ENCODE measurements around the gene EZH2. TPM values are rescaled to one million over a fixed set of nuclear protein-coding genes. Genes with fewer than 3 reads are reported as not detected.

EZH2 gene
- total and polyA plus RNA-seq, 2 donors (not counting 3 experiments of a cell fraction or from before 2014, with no cell fraction given): 16.9 to 33.4 TPM

GRCh38 chr7:148852272-148852671 lies 31.8 kb downstream of the EZH2 start:
- ChIA-PET CTCF (interaction anchor here (0.8 kb wide), 1 partner anchor 8 kb away, joined by 3 read pairs; no protein-coding TSS in a partner anchor), POLR2A (no interaction called here)
- intact Hi-C loops (cut with micrococcal nuclease): no loop called here
- FAIRE-seq (peak; percentile 70), DNase-seq (ENCODE audit: low read depth, low spot score) (peak; percentile 22)
- Histone ChIP-seq H3K9me3 (replicated peaks; ENCODE audit: control insufficient read depth, insufficient read depth, low read length) (no peaks in the 10 kb centered on the region), H3K27ac (ENCODE audit: insufficient read depth, low read depth, low read length) (no peak overlapping the region), H2AFZ (ENCODE audit: low read depth, low read length) (no peak overlapping the region), H3K9ac (replicated peaks; ENCODE audit: extremely low read depth, insufficient read depth, low read length) (no peak overlapping the region), H3K9me1 (replicated peaks; ENCODE audit: control insufficient read depth, extremely low read depth, insufficient read depth, low read length) (no peaks in the 10 kb centered on the region), H3K4me2 (ENCODE audit: insufficient read depth, low read length) (peak overlapping the region; percentile 38), H4K20me1 (replicated peaks; ENCODE audit: control insufficient read depth, extremely low read depth, insufficient read depth, low read length) (peaks cover 3% of the 10 kb centered on the region), H3K79me2 (ENCODE audit: control insufficient read depth, insufficient read depth, low read length) (peaks cover 94% of the 10 kb centered on the region), H3K4me3 (replicated peaks in 1 of 3; ENCODE audit: insufficient read depth in 1 of 3, low read depth in 1 of 3, low read length in 3 of 3) (no peak overlapping the region), H3K27me3 (ENCODE audit: control insufficient read depth in 2 of 2, insufficient read depth in 2 of 2, low read length in 2 of 2) (no peaks in the 10 kb centered on the region), H3K4me1 (ENCODE audit: control insufficient read depth, extremely low read depth, insufficient read depth, low read length) (peaks cover 28% of the 10 kb centered on the region), H3K36me3 (ENCODE audit: control insufficient read depth in 2 of 2, extremely low read depth in 1 of 2, insufficient read depth in 2 of 2, low read length in 2 of 2) (no peaks in the 10 kb centered on the region)
- no TSS peak for BruUV-seq (replicated peaks)
- no peak for TF ChIP-seq EZH2 (IDR thresholded peaks at IDR 0.05; ENCODE audit: borderline replicate concordance, low read depth, low read length, severe bottlenecking)
- no peak for TF ChIP-seq POLR2AphosphoS5 (IDR thresholded peaks at IDR 0.05; ENCODE audit: insufficient read depth, low read depth, low read length)
- dilution Hi-C loops (cut with MboI; ENCODE audit: extremely low pct_ligation_motif_present, low sequenced_read_pairs): no loop called here

GRCh38 chr7:148850564-148850963 lies 33.5 kb downstream of the EZH2 start:
- Histone ChIP-seq H4K20me1 (replicated peaks; ENCODE audit: control insufficient read depth, extremely low read depth, insufficient read depth, low read length) (peaks cover 3% of the 10 kb centered on the region), H3K9me1 (replicated peaks; ENCODE audit: control insufficient read depth, extremely low read depth, insufficient read depth, low read length) (no peaks in the 10 kb centered on the region), H3K4me3 (replicated peaks in 1 of 3; ENCODE audit: insufficient read depth in 1 of 3, low read depth in 1 of 3, low read length in 3 of 3) (no peak overlapping the region), H2AFZ (ENCODE audit: low read depth, low read length) (no peak overlapping the region), H3K27me3 (ENCODE audit: control insufficient read depth in 2 of 2, insufficient read depth in 2 of 2, low read length in 2 of 2) (no peaks in the 10 kb centered on the region), H3K4me1 (ENCODE audit: control insufficient read depth, extremely low read depth, insufficient read depth, low read length) (peaks cover 37% of the 10 kb centered on the region), H3K9ac (replicated peaks; ENCODE audit: extremely low read depth, insufficient read depth, low read length) (no peak overlapping the region), H3K79me2 (ENCODE audit: control insufficient read depth, insufficient read depth, low read length) (peaks cover 92% of the 10 kb centered on the region), H3K36me3 (ENCODE audit: control insufficient read depth in 2 of 2, extremely low read depth in 1 of 2, insufficient read depth in 2 of 2, low read length in 2 of 2) (no peaks in the 10 kb centered on the region), H3K9me3 (replicated peaks; ENCODE audit: control insufficient read depth, insufficient read depth, low read length) (no peaks in the 10 kb centered on the region), H3K4me2 (ENCODE audit: insufficient read depth, low read length) (no peak overlapping the region), H3K27ac (ENCODE audit: insufficient read depth, low read depth, low read length) (no peak overlapping the region)
- BruUV-seq (replicated peaks): no TSS peak
- ChIA-PET POLR2A (no interaction called here), CTCF (no interaction called here)
- TF ChIP-seq POLR2AphosphoS5 (IDR thresholded peaks at IDR 0.05; ENCODE audit: insufficient read depth, low read depth, low read length) (no peak), GATA2 (IDR thresholded peaks at IDR 0.05; ENCODE audit: insufficient read depth, insufficient read length, low read depth, low read length) (no peak), POLR2A (IDR thresholded peaks at IDR 0.05; ENCODE audit: low read depth, low read length) (no peak), EZH2 (IDR thresholded peaks at IDR 0.05; ENCODE audit: borderline replicate concordance, low read depth, low read length, severe bottlenecking) (no peak), FOS (IDR thresholded peaks at IDR 0.05; ENCODE audit: borderline replicate concordance, insufficient read depth, low read length) (no peak), JUN (IDR thresholded peaks at IDR 0.05; ENCODE audit: borderline replicate concordance, insufficient read depth, insufficient read length, low read depth) (no peak), MYC (IDR thresholded peaks at IDR 0.05; ENCODE audit: low read depth, low read length) (no peak)
- TF ChIP-seq, protein P1, sequence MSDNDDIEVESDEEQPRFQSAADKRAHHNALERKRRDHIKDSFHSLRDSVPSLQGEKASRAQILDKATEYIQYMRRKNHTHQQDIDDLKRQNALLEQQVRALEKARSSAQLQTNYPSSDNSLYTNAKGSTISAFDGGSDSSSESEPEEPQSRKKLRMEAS (IDR thresholded peaks at IDR 0.05; ENCODE audit: insufficient read depth, insufficient read length): no peak
- TF ChIP-seq, protein P2, sequence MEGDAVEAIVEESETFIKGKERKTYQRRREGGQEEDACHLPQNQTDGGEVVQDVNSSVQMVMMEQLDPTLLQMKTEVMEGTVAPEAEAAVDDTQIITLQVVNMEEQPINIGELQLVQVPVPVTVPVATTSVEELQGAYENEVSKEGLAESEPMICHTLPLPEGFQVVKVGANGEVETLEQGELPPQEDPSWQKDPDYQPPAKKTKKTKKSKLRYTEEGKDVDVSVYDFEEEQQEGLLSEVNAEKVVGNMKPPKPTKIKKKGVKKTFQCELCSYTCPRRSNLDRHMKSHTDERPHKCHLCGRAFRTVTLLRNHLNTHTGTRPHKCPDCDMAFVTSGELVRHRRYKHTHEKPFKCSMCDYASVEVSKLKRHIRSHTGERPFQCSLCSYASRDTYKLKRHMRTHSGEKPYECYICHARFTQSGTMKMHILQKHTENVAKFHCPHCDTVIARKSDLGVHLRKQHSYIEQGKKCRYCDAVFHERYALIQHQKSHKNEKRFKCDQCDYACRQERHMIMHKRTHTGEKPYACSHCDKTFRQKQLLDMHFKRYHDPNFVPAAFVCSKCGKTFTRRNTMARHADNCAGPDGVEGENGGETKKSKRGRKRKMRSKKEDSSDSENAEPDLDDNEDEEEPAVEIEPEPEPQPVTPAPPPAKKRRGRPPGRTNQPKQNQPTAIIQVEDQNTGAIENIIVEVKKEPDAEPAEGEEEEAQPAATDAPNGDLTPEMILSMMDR (IDR thresholded peaks at IDR 0.05; ENCODE audit: extremely low read depth in 1 of 2, insufficient read depth in 1 of 2, low read depth in 1 of 2, low read length in 2 of 2): no peak
- dilution Hi-C loops (cut with MboI; ENCODE audit: extremely low pct_ligation_motif_present, low sequenced_read_pairs): no loop called here
- intact Hi-C loops (cut with micrococcal nuclease): no loop called here
- DNase-seq (ENCODE audit: low read depth, low spot score) (no peak), FAIRE-seq (no peak)
